Chondrocyte (in vitro differentiated cells): ENCODE data around the gene FILIP1L. TPM values are rescaled to one million over a fixed set of nuclear protein-coding genes. Genes with fewer than 3 reads are reported as not detected.

Experiments used
- DNase-seq: peaks from one replicate; pipeline ENCODE4 v3.0.0; 2021; ENCODE audit warnings: mixed read lengths, low spot score
- H3K27ac Mint-ChIP-seq: one replicate; pipeline ENCODE4 v1.8.0; 2021; ENCODE audit warnings: mild to moderate bottlenecking, moderate library complexity, mixed read lengths; ENCODE audit not compliant: unreplicated experiment
- H3K27me3 Mint-ChIP-seq: 2 replicates; pipeline ENCODE4 v1.8.0; 2021; ENCODE audit warnings: low read depth, mixed read lengths
- H3K36me3 Mint-ChIP-seq: 2 replicates; pipeline ENCODE4 v1.8.0; 2021; ENCODE audit warnings: low read depth, mixed read lengths
- H3K4me1 Mint-ChIP-seq: 2 replicates; pipeline ENCODE4 v1.8.0; 2021; ENCODE audit warnings: low read depth, mild to moderate bottlenecking, mixed read lengths
- H3K4me3 Mint-ChIP-seq: one replicate; pipeline ENCODE4 v1.8.0; 2021; ENCODE audit warnings: mild to moderate bottlenecking, moderate library complexity, mixed read lengths; ENCODE audit not compliant: unreplicated experiment
- H3K9me3 Mint-ChIP-seq: 2 replicates; pipeline ENCODE4 v1.8.0; 2021; ENCODE audit warnings: low read depth, mixed read lengths
- CTCF ChIP-seq: fragments of 200-600 bp; sonication (generic); IDR thresholded peaks from 2 replicates; pipeline ENCODE4 v1.5.0; 2021; ENCODE audit warnings: antibody characterized with exemption, mild to moderate bottlenecking, moderate library complexity
- total RNA-seq: library from RNA; stranded (reverse); gene quantifications from 3 replicates; pipeline ENCODE4 v1.2.1, GENCODE V29; 2021

Gene FILIP1L
- total RNA-seq, 1 donor from 2014 or later, result 122 TPM

GRCh38 chr3:100022506-100022905 is 91.8 kb downstream of the FILIP1L start:
- H3K27me3 Mint-ChIP-seq, result no peaks in the 10 kb centered on the region
- no peaks in the 10 kb centered on the region for H3K36me3 Mint-ChIP-seq
- no peak overlapping the region for H3K4me3 Mint-ChIP-seq
- no peak for TF ChIP-seq CTCF
- peak overlapping the region; percentile 81 for H3K27ac Mint-ChIP-seq
- H3K4me1 Mint-ChIP-seq, result peaks cover 19% of the 10 kb centered on the region
- DNase-seq, result no peak
- no peaks in the 10 kb centered on the region for H3K9me3 Mint-ChIP-seq

GRCh38 chr3:100020876-100021644 is 93.2 kb downstream of the FILIP1L start:
- peak overlapping the region; percentile 82 for H3K27ac Mint-ChIP-seq
- TF ChIP-seq CTCF, result no peak
- H3K36me3 Mint-ChIP-seq, result no peaks in the 10 kb centered on the region
- H3K9me3 Mint-ChIP-seq, result no peaks in the 10 kb centered on the region
- no peak for DNase-seq
- peaks cover 22% of the 10 kb centered on the region for H3K4me1 Mint-ChIP-seq
- H3K27me3 Mint-ChIP-seq, result no peaks in the 10 kb centered on the region
- H3K4me3 Mint-ChIP-seq, result no peak overlapping the region

- no peaks in the 10 kb centered on the region for H3K27me3 Mint-ChIP-seq
- DNase-seq, result no peak
- peaks cover 2% of the 10 kb centered on the region for H3K36me3 Mint-ChIP-seq
- H3K9me3 Mint-ChIP-seq, result peaks cover 6% of the 10 kb centered on the region
- H3K4me3 Mint-ChIP-seq, result no peak overlapping the region
- H3K27ac Mint-ChIP-seq, result peak overlapping the region; percentile 39
- H3K4me1 Mint-ChIP-seq, result peaks cover 22% of the 10 kb centered on the region
- TF ChIP-seq CTCF, result no peak
These were observed 94.6 kb downstream of the FILIP1L start for GRCh38 chr3:100019719-100020118.

GRCh38 chr3:100018806-100019205 is 95.5 kb downstream of the FILIP1L start:
- no peak for DNase-seq
- peaks cover 22% of the 10 kb centered on the region for H3K4me1 Mint-ChIP-seq
- no peak for TF ChIP-seq CTCF
- H3K27me3 Mint-ChIP-seq, result no peaks in the 10 kb centered on the region
- peak overlapping the region; percentile 50 for H3K27ac Mint-ChIP-seq
- H3K36me3 Mint-ChIP-seq, result peaks cover 3% of the 10 kb centered on the region
- no peak overlapping the region for H3K4me3 Mint-ChIP-seq
- H3K9me3 Mint-ChIP-seq, result peaks cover 9% of the 10 kb centered on the region

- H3K36me3 Mint-ChIP-seq, result peaks cover 2% of the 10 kb centered on the region
These were observed 104.2 kb downstream of the FILIP1L start for GRCh38 chr3:100010087-100010417.

More at GRCh38 chr3:100010087-100010417, 104.2 kb downstream of the FILIP1L start:
- Mint-ChIP-seq H3K4me1 (peaks cover 51% of the 10 kb centered on the region), H3K4me3 (no peak overlapping the region), H3K27me3 (no peaks in the 10 kb centered on the region), H3K27ac (peak overlapping the region; percentile 82), H3K9me3 (peaks cover 6% of the 10 kb centered on the region)
- DNase-seq, result no peak
- TF ChIP-seq CTCF, result no peak
